Measurements from ENCODE around the gene ELOA. TPM values are rescaled to one million over a fixed set of nuclear protein-coding genes. Genes with fewer than 3 reads are reported as not detected.

Gene ELOA
- total and polyA plus RNA-seq, 9 of the 15 experiments (the other 6 are each of a cell fraction or from before 2014, with no cell fraction given) = 31.9 to 98.6 (median 61.3) TPM

GRCh38 chr1:23777979-23778814 is 34.9 kb downstream of the ELOA start, which contains the start of gene PITHD1 (continued):
- 0 out of 2 replicates have a peak, but pooled peaks have one; percentile 69 for TF ChIP-seq ZBTB49 (CRISPR knock-in tag; IDR thresholded peaks at IDR 0.05; ENCODE audit: borderline replicate concordance)
- TF ChIP-seq, protein P1, sequence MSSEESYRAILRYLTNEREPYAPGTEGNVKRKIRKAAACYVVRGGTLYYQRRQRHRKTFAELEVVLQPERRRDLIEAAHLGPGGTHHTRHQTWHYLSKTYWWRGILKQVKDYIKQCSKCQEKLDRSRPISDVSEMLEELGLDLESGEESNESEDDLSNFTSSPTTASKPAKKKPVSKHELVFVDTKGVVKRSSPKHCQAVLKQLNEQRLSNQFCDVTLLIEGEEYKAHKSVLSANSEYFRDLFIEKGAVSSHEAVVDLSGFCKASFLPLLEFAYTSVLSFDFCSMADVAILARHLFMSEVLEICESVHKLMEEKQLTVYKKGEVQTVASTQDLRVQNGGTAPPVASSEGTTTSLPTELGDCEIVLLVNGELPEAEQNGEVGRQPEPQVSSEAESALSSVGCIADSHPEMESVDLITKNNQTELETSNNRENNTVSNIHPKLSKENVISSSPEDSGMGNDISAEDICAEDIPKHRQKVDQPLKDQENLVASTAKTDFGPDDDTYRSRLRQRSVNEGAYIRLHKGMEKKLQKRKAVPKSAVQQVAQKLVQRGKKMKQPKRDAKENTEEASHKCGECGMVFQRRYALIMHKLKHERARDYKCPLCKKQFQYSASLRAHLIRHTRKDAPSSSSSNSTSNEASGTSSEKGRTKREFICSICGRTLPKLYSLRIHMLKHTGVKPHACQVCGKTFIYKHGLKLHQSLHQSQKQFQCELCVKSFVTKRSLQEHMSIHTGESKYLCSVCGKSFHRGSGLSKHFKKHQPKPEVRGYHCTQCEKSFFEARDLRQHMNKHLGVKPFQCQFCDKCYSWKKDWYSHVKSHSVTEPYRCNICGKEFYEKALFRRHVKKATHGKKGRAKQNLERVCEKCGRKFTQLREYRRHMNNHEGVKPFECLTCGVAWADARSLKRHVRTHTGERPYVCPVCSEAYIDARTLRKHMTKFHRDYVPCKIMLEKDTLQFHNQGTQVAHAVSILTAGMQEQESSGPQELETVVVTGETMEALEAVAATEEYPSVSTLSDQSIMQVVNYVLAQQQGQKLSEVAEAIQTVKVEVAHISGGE (CRISPR knock-in tag; IDR thresholded peaks at IDR 0.05) = peak in 1 of 3 experiments; percentile 66; a peak in 1 of 6 replicates
- no peak for TF ChIP-seq ARID2 (IDR thresholded peaks at IDR 0.05)
- TF ChIP-seq, protein P2, sequence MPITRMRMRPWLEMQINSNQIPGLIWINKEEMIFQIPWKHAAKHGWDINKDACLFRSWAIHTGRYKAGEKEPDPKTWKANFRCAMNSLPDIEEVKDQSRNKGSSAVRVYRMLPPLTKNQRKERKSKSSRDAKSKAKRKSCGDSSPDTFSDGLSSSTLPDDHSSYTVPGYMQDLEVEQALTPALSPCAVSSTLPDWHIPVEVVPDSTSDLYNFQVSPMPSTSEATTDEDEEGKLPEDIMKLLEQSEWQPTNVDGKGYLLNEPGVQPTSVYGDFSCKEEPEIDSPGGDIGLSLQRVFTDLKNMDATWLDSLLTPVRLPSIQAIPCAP (CRISPR knock-in tag; IDR thresholded peaks at IDR 0.05; ENCODE audit: borderline replicate concordance) = no peak
- peak; percentile 76; the same call in 1 of the 2 replicates for TF ChIP-seq ZBED1 (IDR thresholded peaks at IDR 0.05)
- TF ChIP-seq MEF2A (IDR thresholded peaks at IDR 0.05; ENCODE audit: control insufficient read depth, low read depth, low read length) = no peak; the same call in 1 of the 2 replicates
- TF ChIP-seq BRD4 (IDR thresholded peaks at IDR 0.05) = no peak
- TF ChIP-seq BCOR (IDR thresholded peaks at IDR 0.05) = peak; percentile 76
- no peak for TF ChIP-seq ZNF76 (CRISPR knock-in tag; IDR thresholded peaks at IDR 0.05; ENCODE audit: borderline replicate concordance)
- peak; percentile 84 for TF ChIP-seq NFIC (IDR thresholded peaks at IDR 0.05)
- TF ChIP-seq ZNF77 (CRISPR knock-in tag; IDR thresholded peaks at IDR 0.05) = no peak
- peak; percentile 94 for TF ChIP-seq RBFOX2 (IDR thresholded peaks at IDR 0.05; ENCODE audit: low read depth, low read length)
- peak; percentile 74; the same call in 1 of the 2 replicates for TF ChIP-seq ZNF740 (CRISPR knock-in tag; IDR thresholded peaks at IDR 0.05)
- peak in 1 of 2 experiments; percentile 96; a peak in 2 of 4 replicates for TF ChIP-seq ZNF740 (tag; IDR thresholded peaks at IDR 0.05)
- peak; percentile 7; the same call in 1 of the 2 replicates for TF ChIP-seq CHD2 (IDR thresholded peaks at IDR 0.05; ENCODE audit: low read depth, low read length)
- TF ChIP-seq ERF (CRISPR knock-in tag; IDR thresholded peaks at IDR 0.05) = no peak
- no peak for TF ChIP-seq SREBF2 (CRISPR knock-in tag; IDR thresholded peaks at IDR 0.05)
- TF ChIP-seq ZNF134 (CRISPR knock-in tag; conservative IDR thresholded peaks at IDR 0.05) = no peak
- peak; percentile 92; the same call in 1 of the 2 replicates for TF ChIP-seq SMARCE1 (IDR thresholded peaks at IDR 0.05)
- no peak for TF ChIP-seq NCOA4 (IDR thresholded peaks at IDR 0.05; ENCODE audit: partially characterized antibody)

Measured in K562 (cell line).